HPDE6-E6E7 (cell line): ENCODE results near the gene TPRG1.
A peak's percentile ranks its signal among the peaks of the same experiment; 100 is the strongest.

Experiments used
- DNase-seq: peaks from one replicate; pipeline ENCODE4 v3.0.0; 2011; ENCODE audit warnings: missing footprints; ENCODE audit errors: extremely low spot score

Gene TPRG1

DNA sequence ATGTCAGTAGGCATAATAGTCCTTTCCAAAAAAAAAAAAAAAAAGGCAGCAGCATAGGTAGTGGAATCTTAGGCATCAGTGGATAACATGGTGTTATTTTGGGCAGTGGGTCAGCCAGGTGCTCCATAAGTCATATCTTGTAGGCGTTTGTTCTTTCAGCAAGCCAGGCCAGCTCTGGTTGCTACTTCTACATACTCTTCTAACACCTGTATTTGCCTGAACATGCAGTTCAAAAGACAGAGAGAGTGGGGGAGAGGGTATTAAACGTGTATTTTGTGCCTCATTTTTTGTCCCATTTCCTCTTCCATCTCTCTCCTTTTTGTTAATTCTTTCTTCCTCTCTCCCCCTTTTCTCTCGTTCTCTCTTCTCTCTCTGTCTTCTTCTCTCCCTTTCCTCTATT, 110.4 kb downstream of the TPRG1 start:
- DNase-seq = no peak

DNA sequence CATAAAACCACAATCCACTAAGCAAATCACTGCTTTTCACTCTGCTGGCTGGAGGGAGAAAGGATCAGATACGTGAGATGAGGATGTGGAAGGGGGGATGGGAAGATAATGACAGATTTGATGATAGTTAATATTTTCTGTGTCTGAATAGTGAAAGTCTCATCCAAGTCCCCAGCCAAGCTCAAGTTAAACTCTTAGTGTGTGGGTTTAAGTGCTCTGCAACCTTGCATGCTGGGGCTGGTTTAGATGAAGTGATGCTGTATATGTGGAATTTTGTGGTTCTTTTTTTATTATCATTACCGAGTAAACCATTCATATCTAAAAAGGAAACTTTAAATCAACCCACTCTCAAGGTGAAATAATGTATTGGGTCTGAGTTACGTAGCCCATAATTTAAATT, 111.0 kb downstream of the TPRG1 start:
- DNase-seq = no peak

DNA sequence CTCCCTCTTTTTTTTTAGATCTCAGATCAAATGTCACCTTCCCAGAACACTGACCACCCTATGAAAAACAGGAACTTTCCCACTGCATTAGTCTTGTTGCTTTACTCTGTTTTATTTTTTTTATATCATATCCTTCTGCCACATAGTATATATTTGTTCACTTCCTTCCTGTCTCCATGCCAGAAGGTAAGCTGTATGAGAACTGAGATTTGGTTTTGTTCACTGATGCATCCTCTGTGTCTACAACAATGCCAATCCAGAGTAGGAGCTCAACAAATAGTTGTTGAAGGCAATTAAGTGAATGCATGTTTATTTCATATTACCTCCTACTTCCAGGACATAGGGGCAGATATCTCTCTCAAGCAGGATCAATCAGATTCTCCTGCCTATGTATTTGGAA, 114.4 kb downstream of the TPRG1 start:
- DNase-seq = no peak

DNA sequence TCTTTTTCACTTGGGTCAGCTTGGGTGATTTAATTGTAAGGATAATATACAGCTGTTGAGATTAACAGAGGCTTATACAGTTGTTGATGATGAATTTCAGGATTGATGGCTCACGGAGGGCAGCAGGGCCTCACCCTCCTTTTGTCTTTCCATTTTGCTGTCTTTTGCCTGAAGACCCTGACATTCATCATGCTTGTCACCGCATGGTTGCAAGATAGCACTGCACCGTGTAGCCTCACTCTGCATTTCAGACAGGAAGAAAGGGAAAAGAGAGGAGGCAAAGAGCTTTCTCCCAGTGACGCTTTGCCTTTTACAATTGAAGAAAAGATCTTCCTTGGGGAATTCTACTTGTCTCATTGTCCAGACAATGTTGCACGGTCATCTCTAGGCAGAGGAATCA, 115.1 kb downstream of the TPRG1 start:
- DNase-seq = no peak

DNA sequence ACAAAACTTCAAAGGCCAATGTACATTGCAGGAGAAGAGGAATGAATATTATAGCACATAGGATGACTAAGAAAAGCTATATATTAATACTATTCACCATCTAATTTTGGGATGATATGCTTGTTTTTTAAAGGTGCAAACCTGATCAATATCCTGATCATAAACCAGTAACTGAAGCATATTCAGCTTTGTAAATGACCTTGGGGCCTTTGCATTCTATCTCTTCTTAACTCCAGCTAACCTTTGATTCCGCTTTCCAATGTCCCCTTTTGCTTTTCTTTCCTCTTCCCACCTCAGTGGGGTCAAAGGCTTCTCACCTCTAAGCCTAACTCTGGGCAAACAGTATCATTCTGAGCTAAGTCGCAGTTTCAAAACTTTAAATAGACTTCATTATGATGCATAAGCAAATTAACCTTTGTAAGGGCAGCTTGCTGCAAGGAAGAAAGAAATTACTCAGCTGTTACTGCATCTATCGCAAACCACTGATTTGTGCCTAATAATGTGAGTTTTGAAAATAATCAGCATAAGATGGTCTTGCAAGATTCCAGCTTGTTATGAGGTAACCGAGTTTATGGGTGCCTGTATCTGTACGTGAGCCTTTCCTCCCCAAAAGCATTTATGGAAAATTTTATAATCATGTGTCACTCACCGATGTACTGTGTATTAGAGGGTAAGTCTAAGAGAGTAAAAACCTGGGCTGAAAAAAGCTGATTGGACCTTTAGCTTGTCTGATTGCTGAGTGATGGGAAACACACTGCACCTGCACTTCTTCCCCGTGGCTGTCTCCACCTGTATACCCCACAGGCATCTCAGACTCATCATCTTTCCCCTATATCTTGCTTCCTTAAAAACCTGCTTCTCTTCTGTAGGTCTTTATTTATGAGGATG, 116.8 kb downstream of the TPRG1 start:
- DNase-seq = no peak

DNA sequence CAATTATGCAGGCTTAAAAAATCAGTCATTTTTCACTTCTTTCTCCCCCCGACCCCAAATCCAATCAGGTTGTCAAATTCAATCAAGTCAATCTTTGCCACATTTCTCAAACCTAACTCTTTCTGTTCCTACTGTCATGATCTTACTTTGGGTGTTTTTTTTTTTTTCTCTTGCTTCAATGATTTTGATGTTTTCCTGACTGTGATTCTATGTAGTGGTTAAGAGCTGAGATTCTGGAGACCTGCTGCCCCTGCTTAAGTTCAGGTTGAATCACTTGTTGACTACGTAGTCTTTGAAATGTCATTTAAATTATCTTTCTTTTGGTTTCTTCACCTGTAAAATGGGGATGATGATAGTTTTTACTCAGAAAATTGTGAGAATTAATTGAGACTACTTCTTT, 117.5 kb downstream of the TPRG1 start:
- no peak for DNase-seq

DNA sequence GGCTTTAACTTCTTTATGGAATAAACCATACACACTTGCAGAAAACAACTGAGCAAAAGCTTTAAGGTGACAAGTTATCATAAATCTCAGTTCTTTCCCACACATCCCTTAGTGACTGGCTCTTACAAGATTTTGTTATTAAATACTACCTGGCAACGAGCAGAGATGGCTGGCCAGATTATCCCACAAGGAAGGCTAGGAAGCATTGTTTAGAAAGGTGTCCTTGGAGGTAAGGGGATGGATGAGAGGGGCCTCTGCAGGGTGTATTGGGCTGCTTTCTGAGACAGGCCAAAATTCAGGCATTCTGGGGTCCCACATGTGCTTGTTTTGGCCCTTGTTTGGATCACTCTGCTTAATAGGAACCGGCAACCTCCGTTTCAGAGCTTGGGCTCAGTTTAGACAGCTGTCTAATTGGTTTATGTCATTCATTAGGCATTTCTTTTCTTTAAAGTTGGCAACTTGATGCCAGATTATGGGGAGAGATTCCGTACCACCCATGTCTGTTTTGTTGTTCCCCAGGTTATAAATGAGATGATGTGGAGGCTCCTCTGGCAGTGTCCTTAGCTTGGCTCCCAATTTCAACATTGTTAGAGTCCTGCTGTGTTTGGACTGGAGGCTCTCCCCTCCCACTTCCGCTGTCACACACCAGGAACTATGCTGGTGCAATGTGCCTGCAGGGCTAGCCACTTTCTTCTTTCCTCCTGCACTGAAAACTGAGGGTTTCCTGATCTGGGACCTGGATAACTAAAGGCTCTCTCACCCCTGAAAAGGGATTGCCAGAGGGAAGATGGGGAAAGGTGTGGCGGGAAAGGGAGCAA, 121.1 kb downstream of the TPRG1 start:
- no peak for DNase-seq

DNA sequence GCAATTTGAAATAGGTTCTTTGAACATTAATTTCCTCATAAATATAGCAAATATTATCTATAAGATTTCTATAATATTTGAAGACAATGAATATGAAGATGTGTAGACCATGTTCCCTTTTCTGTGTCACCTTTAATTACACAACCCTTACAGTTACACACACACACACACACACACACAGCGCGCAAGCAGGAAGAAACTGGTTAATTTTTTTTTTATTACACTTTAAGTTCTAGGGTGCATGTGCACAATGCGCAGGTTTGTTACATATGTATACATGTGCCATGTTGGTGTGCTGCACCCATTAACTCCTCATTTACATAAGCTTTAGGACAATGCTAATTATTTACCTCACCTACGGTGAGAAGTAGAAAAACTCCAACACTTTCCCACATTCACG, 122.9 kb downstream of the TPRG1 start:
- no peak for DNase-seq

DNA sequence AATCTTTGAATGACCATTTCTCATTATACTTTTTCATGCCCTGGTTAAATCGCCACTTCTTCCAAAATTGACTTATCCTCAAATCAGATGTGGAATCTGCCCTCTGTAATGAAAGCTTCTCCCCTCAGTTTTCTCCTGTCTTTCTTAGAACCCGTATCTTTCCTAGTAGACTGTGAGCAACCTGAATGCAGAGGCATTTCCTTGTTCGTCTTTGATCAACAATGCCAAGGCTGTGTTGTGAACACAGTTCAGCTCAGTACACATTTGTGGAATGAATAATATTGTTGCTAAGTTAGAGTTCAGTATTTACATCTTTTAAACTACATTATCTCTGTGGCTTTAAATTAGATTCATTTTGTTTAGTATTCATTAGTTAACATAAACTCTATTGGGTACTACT, 123.3 kb downstream of the TPRG1 start:
- no peak for DNase-seq

DNA sequence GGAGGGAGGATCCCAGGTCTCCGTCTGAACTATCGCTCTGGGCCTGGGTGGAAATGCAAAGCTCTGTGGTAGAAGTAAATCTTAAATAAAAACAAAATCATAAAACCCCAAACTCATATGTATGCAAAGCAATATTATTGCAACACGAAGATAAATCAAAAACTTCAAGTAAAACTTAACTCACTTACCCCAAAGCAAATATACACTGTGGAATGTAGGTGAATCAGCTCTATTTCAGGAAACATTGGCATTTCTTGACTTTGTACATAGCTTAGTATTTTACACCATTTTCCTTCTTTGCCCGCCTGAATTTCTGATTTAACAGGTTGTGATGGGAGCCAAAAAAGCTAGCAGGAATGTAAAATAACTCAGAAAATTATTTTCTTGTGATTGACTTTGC, 126.2 kb downstream of the TPRG1 start:
- DNase-seq = no peak

DNA sequence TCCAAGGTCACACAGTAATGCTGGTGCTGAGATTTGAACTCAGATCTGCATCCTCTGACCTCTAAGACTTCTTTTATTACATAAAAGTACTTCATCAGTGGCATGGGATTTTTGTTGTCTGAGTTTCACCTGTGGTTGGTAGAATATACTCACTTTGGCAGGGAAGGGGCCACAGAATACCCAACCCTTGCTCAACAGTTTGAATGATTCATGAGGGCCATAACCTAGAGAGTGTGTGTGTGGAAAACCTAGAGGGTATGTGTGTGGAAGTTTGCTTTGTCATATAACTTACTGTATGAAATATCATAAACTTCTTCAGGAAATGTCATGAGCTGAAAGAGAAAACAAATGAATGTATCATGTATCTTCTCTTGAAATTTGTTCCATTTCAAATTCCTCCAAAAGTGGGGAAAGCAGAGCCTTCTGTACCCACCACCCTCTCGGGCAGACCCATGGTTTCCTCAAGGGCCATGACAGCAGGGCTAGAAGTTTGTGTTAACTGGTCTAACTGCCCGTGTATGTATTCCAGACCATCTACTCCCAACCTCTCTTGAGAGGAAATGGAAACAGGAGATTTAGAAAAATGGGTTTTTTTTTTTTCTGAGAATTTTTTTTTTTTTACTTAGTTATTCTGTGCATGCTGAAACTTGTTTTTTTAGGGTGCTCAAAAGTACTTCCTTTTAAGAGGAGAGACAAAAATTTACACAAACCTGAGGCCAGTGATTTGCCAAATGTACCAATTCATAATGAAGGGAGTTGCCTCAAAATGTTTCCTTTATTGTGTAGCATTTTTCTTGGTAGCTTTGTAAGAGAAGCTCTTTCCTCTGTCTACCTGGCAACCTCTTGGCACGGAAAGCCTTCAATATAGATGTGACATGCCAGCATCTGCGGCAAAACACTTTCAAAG, 127.0 kb downstream of the TPRG1 start:
- no peak for DNase-seq

DNA sequence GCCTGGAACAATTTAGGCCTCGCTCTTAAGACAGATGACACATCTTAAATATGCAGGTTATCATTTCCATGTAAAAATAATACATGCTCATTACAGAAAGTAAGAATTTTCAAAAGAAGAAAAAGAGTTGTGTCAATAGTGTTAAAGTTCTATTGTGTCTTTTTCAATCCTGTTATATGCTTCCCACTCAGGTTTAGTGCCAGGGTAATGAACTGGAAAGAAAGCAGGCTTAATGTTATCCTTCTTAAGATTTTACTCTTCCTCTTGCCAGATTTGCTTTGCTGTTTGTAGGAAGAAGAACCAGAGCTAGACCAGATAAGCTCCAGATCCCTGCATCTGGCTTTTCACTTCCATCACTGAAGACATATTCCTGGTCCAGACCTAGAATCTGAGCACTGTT, 128.6 kb downstream of the TPRG1 start:
- DNase-seq = no peak

DNA sequence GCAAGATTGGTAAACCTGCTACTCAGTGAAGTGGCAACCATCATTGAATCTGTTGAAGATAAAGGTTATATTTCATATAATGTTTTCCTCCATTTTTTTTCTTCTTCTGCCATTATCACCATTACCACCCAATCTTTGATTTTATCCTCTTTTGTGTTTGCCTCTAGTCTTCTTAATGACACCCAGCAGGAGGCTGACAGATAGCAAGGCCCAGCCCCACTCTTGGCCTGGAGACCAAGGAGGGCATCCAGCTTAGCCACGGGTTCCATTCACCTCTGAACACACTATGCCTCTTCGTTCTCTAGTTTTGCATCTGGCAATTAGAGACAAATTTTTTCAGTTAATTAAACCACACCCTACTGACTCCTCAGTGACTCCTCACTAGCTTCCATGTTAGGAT, 129.7 kb downstream of the TPRG1 start:
- DNase-seq = no peak

DNA sequence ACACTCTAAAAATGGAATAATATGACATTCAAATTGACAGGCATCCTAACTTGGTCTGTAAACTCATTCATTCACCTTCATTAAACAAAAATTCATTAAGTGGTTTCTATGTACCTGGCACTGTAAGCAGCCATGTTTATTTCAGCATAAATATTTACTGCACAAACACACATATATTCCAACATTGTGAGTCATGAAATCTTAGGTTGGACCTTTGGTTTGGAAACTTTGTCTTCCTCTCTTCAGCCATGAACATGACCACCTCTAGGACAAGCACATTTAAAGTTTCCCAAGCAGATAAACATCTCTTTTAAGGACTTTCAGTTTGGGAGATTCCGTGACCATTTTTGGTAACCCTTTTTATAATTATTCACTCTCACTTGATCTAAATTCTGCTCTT, 131.8 kb downstream of the TPRG1 start:
- DNase-seq = no peak

DNA sequence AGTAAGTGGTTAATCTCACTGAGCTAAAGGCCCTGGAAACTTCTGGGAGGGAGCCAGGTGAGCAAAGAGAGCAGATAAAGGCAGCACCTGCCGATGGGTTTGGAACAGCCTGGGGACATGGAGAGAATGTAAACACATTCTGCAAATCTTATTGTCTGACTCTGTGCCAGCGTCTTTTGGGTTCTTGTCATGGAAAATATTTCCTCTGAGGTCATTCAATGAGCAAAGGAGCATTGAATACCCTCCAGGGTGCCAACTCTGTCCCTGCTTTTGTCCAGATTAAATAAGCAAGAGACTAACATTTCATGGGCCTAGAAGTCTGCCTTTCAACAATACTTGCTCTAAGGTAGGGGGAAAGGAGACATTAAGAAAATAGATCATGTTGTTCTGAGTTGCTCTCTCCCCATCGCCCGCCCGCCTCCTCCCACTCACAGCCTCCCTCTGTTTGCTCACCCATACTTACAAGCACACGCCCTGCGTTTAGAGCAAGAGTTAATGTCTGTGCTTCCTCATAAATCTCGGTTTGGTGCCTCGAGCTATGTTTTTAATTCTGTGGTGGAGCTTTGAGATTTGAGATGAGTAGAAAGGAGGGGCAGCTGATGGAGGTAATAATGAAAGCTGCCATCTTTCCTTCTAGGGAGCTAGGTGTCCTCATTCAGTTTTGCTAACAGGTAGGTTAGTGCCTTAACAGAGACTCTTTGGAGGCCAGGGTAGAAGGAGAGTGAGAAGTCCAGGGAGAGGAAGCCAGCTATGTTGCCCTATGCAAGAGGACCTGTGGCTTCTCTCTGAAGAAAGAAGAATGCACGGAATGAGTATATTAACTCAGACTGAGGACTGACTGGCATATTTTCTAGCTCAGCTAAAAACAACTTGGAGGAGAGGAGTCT, 132.9 kb downstream of the TPRG1 start:
- peak; percentile 60 for DNase-seq

DNA sequence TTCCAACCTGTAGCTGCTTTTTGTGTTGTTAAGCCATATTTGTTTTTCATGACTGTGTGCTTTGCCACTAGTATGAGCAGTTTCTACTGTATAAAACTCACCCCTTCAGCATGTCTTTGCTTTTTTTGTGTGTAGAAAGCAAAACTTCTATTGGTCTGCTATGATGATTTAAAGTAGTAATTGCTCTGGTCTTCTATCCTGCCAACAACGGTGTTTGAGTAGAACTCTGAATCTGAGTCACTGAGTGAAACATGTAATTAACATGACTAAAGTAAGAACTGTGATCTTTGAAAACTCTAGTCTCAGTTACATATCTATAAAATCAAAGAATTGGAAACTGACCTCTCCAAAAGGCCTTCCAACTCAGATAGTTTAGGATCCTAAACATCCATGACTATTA, 133.6 kb downstream of the TPRG1 start:
- no peak for DNase-seq

DNA sequence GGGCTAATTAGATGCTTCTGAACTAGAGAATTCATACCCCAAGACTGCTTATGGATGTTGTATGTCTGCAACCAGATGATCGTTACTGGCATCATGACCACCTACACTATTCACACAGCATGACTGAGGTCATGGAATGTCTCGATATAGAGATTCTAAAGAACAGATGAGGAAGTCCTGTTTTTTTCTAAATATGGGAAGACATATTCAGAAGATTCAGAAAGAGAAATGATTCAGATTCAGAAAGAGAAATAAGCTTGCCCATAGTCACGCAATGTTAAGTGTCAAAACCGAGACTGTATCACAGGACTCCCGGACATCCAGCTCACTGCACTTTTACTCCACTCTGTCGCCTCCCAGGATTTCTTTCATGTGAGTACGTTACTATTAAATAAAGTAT, 136.2 kb downstream of the TPRG1 start:
- DNase-seq = no peak

DNA sequence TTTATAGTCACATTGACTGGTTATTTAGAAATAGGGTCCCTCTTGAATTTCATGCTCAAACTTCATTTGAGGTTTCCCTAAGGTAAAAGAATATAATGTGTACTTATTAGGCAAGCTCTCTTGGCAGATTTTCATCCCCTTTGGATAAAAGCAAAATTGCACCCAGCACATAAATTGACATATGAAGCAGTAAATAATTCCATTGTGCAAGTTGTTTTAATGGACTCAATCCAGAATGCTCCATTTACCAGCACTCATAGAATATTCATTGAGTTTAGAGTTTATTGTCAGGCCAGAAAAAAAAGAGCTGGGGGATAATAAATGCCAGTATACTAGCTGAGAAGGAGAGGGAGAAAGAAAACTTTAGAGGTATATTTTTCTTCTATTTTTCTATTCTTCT, 136.8 kb downstream of the TPRG1 start:
- DNase-seq = no peak

DNA sequence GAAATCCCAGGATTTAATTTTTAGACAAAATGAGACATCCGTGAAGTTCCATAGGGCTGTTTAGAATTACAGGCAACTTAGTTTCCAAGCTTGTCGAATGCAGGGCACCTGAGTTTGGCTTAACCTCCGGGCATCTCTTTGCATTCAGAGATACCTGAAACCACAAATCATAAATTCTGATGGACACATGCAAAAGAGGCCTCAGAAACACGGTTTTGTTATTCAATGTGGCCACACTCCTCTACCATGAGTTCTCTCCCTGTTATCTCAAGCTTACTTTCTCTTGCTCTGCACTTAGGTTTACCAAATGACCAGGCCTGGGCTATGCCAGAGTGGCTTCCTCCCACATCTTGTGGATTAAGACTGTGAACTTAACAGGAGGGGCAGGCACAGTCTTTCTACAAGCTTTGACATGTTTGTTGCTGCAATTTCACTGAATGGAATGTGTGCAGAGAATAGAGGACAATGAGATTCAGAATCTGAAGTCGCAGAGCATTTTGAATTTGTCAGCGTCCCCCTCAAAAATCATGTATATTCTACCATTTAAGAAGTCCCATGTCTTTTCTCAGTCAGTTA, 137.7 kb downstream of the TPRG1 start:
- no peak for DNase-seq

DNA sequence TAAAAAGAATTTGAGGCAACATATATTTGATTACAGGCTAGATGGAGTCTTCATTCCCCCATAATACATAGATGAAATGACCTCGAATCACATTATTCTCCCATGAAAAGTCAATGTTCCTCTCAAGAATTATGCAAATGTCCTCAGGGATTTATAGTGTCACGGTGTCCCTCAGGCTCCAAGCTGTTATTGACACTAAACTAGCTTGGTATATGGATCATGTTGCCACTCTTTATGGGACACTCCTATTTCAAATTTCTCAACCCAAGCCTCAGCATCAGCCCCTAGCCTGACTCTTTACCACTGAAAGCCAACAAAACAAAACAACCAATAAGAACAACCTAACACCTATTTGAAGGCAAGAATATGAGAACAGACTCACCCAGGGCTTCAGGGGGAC, 139.8 kb downstream of the TPRG1 start:
- no peak for DNase-seq

DNA sequence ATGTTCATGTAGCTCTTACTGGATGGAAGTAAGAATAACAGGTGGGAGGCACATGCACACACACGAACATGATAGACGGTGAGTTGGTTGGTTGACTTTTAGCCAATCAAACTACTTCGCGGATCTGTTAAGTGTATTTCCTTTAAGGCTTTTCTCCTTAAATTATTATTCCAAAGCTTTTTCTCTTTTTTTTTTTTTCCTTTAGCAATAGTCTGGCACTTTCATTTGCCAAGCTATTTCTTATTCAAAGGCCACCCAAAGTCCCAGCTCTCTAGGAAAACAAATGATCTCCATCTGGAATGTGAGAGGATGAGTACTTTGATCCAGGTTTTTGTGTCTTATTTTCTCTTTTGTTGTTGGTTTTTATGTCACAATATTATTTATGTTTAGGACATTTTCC, 141.1 kb downstream of the TPRG1 start:
- no peak for DNase-seq
